Suppressor macrophage treated with lipopolysaccharide for 4 hours (primary cell): Measurements from ENCODE around the gene MATK.

Experiments used
- DNase-seq: peaks from one replicate; pipeline ENCODE4 v3.0.0-alpha.2; 2020

Gene MATK

GRCh38 chr19:3788996-3789778 lies 3.0 kb upstream of the MATK start:
- DNase-seq, result no peak

- no peak for DNase-seq
These were observed 687 bp downstream of the MATK start for GRCh38 chr19:3785451-3785937.

- DNase-seq, result peak; percentile 81
These were observed 1.4 kb downstream of the MATK start for GRCh38 chr19:3784607-3785450.

- no peak for DNase-seq
These were observed 2.3 kb downstream of the MATK start for GRCh38 chr19:3783660-3784584.

GRCh38 chr19:3782903-3783302 lies 3.3 kb downstream of the MATK start:
- no peak for DNase-seq

- DNase-seq, result no peak
These were observed 3.9 kb downstream of the MATK start for GRCh38 chr19:3782330-3782729.

- DNase-seq, result no peak
These were observed 4.6 kb downstream of the MATK start for GRCh38 chr19:3781603-3782002.

GRCh38 chr19:3780786-3781304 lies 5.3 kb downstream of the MATK start:
- no peak for DNase-seq

GRCh38 chr19:3778899-3779723 lies 7.1 kb downstream of the MATK start:
- DNase-seq, result no peak

- no peak for DNase-seq
These were observed 7.9 kb downstream of the MATK start for GRCh38 chr19:3778104-3778867.

- DNase-seq, result no peak
These were observed 9.6 kb downstream of the MATK start for GRCh38 chr19:3776479-3777040.

- DNase-seq, result no peak
These were observed 10.3 kb downstream of the MATK start for GRCh38 chr19:3775831-3776230.

- DNase-seq, result no peak
These were observed 10.8 kb downstream of the MATK start for GRCh38 chr19:3775374-3775711.

GRCh38 chr19:3774621-3775373 lies 11.4 kb downstream of the MATK start:
- DNase-seq, result no peak

- no peak for DNase-seq
These were observed 12.2 kb downstream of the MATK start for GRCh38 chr19:3773814-3774515.

GRCh38 chr19:3771906-3772455 lies 14.2 kb downstream of the MATK start, which contains the start of gene RAX2:
RAX2 (minus strand) TSS chr19:3772228; CDS start chr19:3771742, 486 bp downstream.
- no peak for DNase-seq

GRCh38 chr19:3771000-3771905 lies 14.9 kb downstream of the MATK start:
- no peak for DNase-seq
